SK-N-SH (cell line): ENCODE data around the gene PARD3. TPM values are rescaled to one million over a fixed set of nuclear protein-coding genes. Genes with fewer than 3 reads are reported as not detected.

Experiments used
- CTCF ChIA-PET: fragments of 300-600, 350-600 bp; formaldehyde crosslinking; extraction: SDS; loops from one replicate; lab custom pipeline; 2021; lab: Yijun Ruan, JAX
- POLR2A ChIA-PET: fragments of 350-600 bp; sonication (Branson Sonifier 250); formaldehyde crosslinking; extraction: SDS; loops from one replicate; lab custom pipeline; 2020; ENCODE audit warnings: antibody characterized with exemption, inconsistent platforms; lab: Yijun Ruan, JAX
- DNase-seq: peaks from one replicate; pipeline ENCODE4 v3.0.0; 2012
- H2AFZ ChIP-seq: fragments of 200-600 bp; sonication (generic); 2 replicates; pipeline ENCODE4 v1.8.1; 2016; ENCODE audit warnings: antibody characterized with exemption, mild to moderate bottlenecking, low read depth
- H3F3A ChIP-seq: fragments of 200-600 bp; sonication (generic); replicated peaks from 2 replicates; pipeline ENCODE3; 2016; ENCODE audit warnings: antibody characterized with exemption, mild to moderate bottlenecking; ENCODE audit not compliant: insufficient read depth
- H3K27ac ChIP-seq, 2 experiments: fragments of 200-500 bp in 1 of 2; fragments of 200-600 bp in 1 of 2; sonication (Bioruptor generic) in 1 of 2; sonication (generic), shearing (Covaris generic) in 1 of 2; 2 replicates each; pipeline versions ENCODE4 v1.5.1 to v1.6.1; 2014 to 2016; ENCODE audit warnings: low read depth in 2 of 2, inconsistent platforms in 1 of 2, low read length in 1 of 2, mild to moderate bottlenecking in 1 of 2, mixed read lengths in 1 of 2
- H3K27me3 ChIP-seq: fragments of 200-600 bp; sonication (generic), shearing (Covaris generic); 2 replicates; pipeline ENCODE4 v1.6.1; 2016; ENCODE audit warnings: mixed run types; ENCODE audit not compliant: insufficient read depth
- H3K36me3 ChIP-seq, 2 experiments: fragments of 200-500 bp in 1 of 2; fragments of 200-600 bp in 1 of 2; sonication (Bioruptor generic) in 1 of 2; sonication (generic) in 1 of 2; replicated peaks in 1 of 2; 2 replicates each; pipeline versions ENCODE3 to v1.5.1; 2014 to 2016; ENCODE audit warnings: low read length in 1 of 2, mild to moderate bottlenecking in 1 of 2; ENCODE audit not compliant: insufficient read depth in 2 of 2, control insufficient read depth in 1 of 2
- H3K4me1 ChIP-seq, 2 experiments: fragments of 200-500 bp in 1 of 2; fragments of 200-600 bp in 1 of 2; sonication (Bioruptor generic) in 1 of 2; sonication (generic), shearing (Covaris generic) in 1 of 2; 2 replicates each; pipeline versions ENCODE4 v1.5.1 to v1.6.1; 2014 to 2016; ENCODE audit warnings: low read depth in 1 of 2, low read length in 1 of 2, mixed run types in 1 of 2; ENCODE audit not compliant: insufficient read depth in 2 of 2, control insufficient read depth in 1 of 2
- H3K4me2 ChIP-seq: fragments of 200-600 bp; sonication (generic), shearing (Covaris generic); 2 replicates; pipeline ENCODE4 v1.6.1; 2017; ENCODE audit warnings: mixed run types
- H3K4me3 ChIP-seq, 2 experiments: fragments of 200-500 bp in 1 of 2; fragments of 200-600 bp in 1 of 2; sonication (Bioruptor generic) in 1 of 2; sonication (generic), shearing (Covaris generic) in 1 of 2; 2 replicates each; pipeline versions ENCODE4 v1.5.1 to v1.8.1; 2014 to 2016; ENCODE audit warnings: low read depth in 2 of 2, inconsistent platforms in 1 of 2, low read length in 1 of 2, mild to moderate bottlenecking in 1 of 2, mixed read lengths in 1 of 2, moderate library complexity in 1 of 2
- H3K79me2 ChIP-seq: fragments of 200-600 bp; sonication (generic); 2 replicates; pipeline ENCODE4 v1.8.1; 2017; ENCODE audit warnings: mild to moderate bottlenecking; ENCODE audit not compliant: insufficient read depth
- H3K9ac ChIP-seq: fragments of 200-600 bp; sonication (generic); 2 replicates; pipeline ENCODE4 v1.6.1; 2017; ENCODE audit warnings: mixed run types
- H3K9me2 ChIP-seq: fragments of 200-600 bp; sonication (generic); 2 replicates; pipeline ENCODE4 v1.6.1; 2017; ENCODE audit warnings: mixed run types
- H3K9me3 ChIP-seq: fragments of 200-600 bp; sonication (generic); 2 replicates; pipeline ENCODE4 v1.6.1; 2017; ENCODE audit warnings: mixed run types, mild to moderate bottlenecking, moderate library complexity
- H4K20me1 ChIP-seq: fragments of 200-600 bp; sonication (generic); 2 replicates; pipeline ENCODE4 v1.6.1; 2017; ENCODE audit warnings: mild to moderate bottlenecking, mixed run types; ENCODE audit not compliant: insufficient read depth
- CHD2 ChIP-seq: fragments of 150-350 bp; IDR thresholded peaks from 2 replicates; pipeline ENCODE4 v1.6.1; 2018; ENCODE audit warnings: low read length; ENCODE audit not compliant: partially characterized antibody
- EP300 ChIP-seq, 2 experiments: IDR thresholded peaks; 2 replicates each; pipeline versions ENCODE4 v1.4.0 to v1.6.1; 2012; ENCODE audit warnings: borderline replicate concordance in 1 of 2, low read depth in 1 of 2, low read length in 1 of 2
- FOSL2 ChIP-seq: IDR thresholded peaks from 2 replicates; pipeline ENCODE4 v1.4.0; 2012; ENCODE audit warnings: low read depth, mild to moderate bottlenecking, moderate library complexity, borderline replicate concordance
- FOXJ3 ChIP-seq: sonication (generic); formaldehyde crosslinking; IDR thresholded peaks from 2 replicates; pipeline ENCODE4 v1.5.1; 2020; ENCODE audit warnings: mild to moderate bottlenecking, missing genetic modification reagents
- GABPA ChIP-seq: IDR thresholded peaks from 2 replicates; pipeline ENCODE4 v1.4.0; 2012; ENCODE audit warnings: low read depth, mild to moderate bottlenecking
- GATA2 ChIP-seq: sonication (generic); formaldehyde crosslinking; IDR thresholded peaks from 2 replicates; pipeline ENCODE4 v1.5.0; 2020; ENCODE audit warnings: mild to moderate bottlenecking, missing genetic modification reagents
- JUND ChIP-seq: IDR thresholded peaks from 2 replicates; pipeline ENCODE4 v1.4.0; 2012
- MEF2A ChIP-seq: IDR thresholded peaks from 2 replicates; pipeline ENCODE4 v1.4.0; 2012; ENCODE audit warnings: low read depth, borderline replicate concordance
- TCF12 ChIP-seq: IDR thresholded peaks from 2 replicates; pipeline ENCODE4 v1.4.0; 2012
- TEAD4 ChIP-seq: IDR thresholded peaks from 2 replicates; pipeline ENCODE4 v1.4.0; 2012; ENCODE audit warnings: mild to moderate bottlenecking, borderline replicate concordance; ENCODE audit not compliant: insufficient read depth
- WGBS: methylation state at CpG from one replicate; pipeline ENCODE4 v1.1.6; 2017; ENCODE audit warnings: low lambda C conversion rate; 5-methylcytosine and 5-hydroxymethylcytosine counted together
- polyA plus RNA-seq, 3 experiments: library from polyadenylated mRNA; depleted of rRNA; stranded (reverse); fragments of >200 nt; gene quantifications; 2 replicates each; pipeline ENCODE4 v1.2.3, GENCODE V29; 2012
- TF ChIP-seq, protein P1 (sequence below): IDR thresholded peaks from 2 replicates; pipeline ENCODE4 v1.4.0; 2012; ENCODE audit warnings: low read depth
- TF ChIP-seq, protein P2 (sequence below): IDR thresholded peaks from 2 replicates; pipeline ENCODE4 v1.4.0; 2012; ENCODE audit warnings: low read depth, borderline replicate concordance
- TF ChIP-seq, protein P3 (sequence below): IDR thresholded peaks from 2 replicates; pipeline ENCODE4; 2012
- TF ChIP-seq, protein P4 (sequence below): fragments of 150-350 bp; IDR thresholded peaks from 2 replicates; pipeline ENCODE4 v1.6.1; 2017; ENCODE audit warnings: antibody characterized with exemption, low read length, low read depth, borderline replicate concordance
- TF ChIP-seq, protein P5 (sequence below): IDR thresholded peaks from 2 replicates; pipeline ENCODE4 v1.4.0; 2012; ENCODE audit warnings: low read depth, borderline replicate concordance

Gene PARD3
- polyA plus RNA-seq, 1 of the 3 experiments (the other 2 are of a cell fraction), result 29.4 TPM

DNA sequence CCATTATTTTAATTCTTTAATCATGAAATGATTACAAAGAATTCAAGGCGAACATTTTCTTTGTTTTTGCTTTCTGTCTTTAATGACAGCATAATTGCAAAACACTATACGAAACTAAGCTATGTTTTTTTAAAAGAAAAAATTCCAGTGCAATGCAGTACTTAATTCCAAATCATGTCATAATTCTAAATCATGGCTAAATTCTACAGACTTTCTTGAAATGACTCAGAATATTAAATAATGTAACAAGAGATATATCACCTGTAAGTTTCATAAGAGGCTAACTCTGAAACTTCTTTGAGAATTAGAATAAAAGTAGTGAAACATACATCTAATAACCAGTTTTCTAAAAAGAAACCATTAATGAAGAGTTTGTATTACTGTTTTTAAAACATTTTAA, 671.6 kb downstream of the PARD3 start:
- TF ChIP-seq TCF12 (no peak), MEF2A (no peak), FOXJ3 (CRISPR knock-in tag) (no peak), EP300 (IDR thresholded peaks at IDR 0.05; ENCODE audit: borderline replicate concordance in 1 of 2, low read depth in 1 of 2, low read length in 1 of 2) (no peak), JUND (no peak), CHD2 (no peak), GATA2 (CRISPR knock-in tag) (no peak)
- TF ChIP-seq, protein P1, sequence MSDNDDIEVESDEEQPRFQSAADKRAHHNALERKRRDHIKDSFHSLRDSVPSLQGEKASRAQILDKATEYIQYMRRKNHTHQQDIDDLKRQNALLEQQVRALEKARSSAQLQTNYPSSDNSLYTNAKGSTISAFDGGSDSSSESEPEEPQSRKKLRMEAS, result no peak
- TF ChIP-seq, protein P2, sequence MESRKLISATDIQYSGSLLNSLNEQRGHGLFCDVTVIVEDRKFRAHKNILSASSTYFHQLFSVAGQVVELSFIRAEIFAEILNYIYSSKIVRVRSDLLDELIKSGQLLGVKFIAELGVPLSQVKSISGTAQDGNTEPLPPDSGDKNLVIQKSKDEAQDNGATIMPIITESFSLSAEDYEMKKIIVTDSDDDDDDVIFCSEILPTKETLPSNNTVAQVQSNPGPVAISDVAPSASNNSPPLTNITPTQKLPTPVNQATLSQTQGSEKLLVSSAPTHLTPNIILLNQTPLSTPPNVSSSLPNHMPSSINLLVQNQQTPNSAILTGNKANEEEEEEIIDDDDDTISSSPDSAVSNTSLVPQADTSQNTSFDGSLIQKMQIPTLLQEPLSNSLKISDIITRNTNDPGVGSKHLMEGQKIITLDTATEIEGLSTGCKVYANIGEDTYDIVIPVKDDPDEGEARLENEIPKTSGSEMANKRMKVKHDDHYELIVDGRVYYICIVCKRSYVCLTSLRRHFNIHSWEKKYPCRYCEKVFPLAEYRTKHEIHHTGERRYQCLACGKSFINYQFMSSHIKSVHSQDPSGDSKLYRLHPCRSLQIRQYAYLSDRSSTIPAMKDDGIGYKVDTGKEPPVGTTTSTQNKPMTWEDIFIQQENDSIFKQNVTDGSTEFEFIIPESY, result no peak
- TF ChIP-seq, protein P3, sequence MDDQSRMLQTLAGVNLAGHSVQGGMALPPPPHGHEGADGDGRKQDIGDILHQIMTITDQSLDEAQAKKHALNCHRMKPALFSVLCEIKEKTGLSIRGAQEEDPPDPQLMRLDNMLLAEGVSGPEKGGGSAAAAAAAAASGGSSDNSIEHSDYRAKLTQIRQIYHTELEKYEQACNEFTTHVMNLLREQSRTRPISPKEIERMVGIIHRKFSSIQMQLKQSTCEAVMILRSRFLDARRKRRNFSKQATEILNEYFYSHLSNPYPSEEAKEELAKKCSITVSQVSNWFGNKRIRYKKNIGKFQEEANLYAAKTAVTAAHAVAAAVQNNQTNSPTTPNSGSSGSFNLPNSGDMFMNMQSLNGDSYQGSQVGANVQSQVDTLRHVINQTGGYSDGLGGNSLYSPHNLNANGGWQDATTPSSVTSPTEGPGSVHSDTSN, result no peak
- TF ChIP-seq, all 33 proteins: peak for 0
- Histone ChIP-seq H3K4me1 (peaks cover 0 to 5% of the 10 kb centered on the region in 2 experiments; a peak in 3 of 4 replicates), H3K27me3 (no peaks in the 10 kb centered on the region), H3K9ac (no peak overlapping the region), H3K9me2 (no peaks in the 10 kb centered on the region), H3K4me2 (no peak overlapping the region), H3K27ac (no peak overlapping the region), H2AFZ (no peak overlapping the region), H3F3A (no peaks in the 10 kb centered on the region), H3K4me3 (no peak overlapping the region), H3K36me3 (no peaks in the 10 kb centered on the region), H3K9me3 (no peaks in the 10 kb centered on the region), H4K20me1 (no peaks in the 10 kb centered on the region), H3K79me2 (no peaks in the 10 kb centered on the region)
- ChIA-PET POLR2A (no interaction called here), CTCF (interaction anchor here (1.2 kb wide), 1 partner anchor 495 kb away, joined by 3 read pairs; no protein-coding TSS in a partner anchor)
- 92% methylated on average over 2 of the region's 2 CpGs for WGBS
- no peak for DNase-seq

DNA sequence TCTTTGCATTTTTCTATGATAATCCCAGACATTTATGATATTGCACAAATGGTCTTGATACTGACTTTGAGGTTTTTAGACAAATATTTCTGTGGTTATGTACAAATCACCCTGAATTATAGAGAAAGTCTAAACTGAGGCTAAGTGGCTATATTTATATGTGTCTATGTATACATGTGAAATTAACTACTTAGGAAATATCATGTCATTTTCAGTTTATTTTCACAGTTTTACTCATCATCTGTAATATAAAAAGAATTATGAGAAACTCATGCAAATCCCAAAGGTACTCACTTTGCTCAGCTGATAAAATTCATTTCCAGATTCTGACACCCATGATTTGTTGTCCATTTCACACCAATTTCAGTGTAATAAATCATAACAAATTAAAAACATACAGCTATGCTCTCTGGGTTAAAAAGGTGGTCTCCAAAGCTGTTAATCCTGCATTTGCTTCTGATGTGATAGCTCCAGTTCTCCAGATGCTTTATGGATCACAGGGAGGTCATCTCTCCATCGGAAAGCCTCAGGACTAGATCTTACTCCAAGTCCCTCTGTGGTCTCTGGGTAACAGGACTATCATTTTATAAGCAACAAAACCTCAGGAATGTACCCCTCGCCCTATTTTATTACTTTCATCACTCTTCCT, 673.9 kb downstream of the PARD3 start:
- Histone ChIP-seq H3K27me3 (no peaks in the 10 kb centered on the region), H3K4me3 (no peak overlapping the region), H3K9ac (no peak overlapping the region), H3K9me3 (no peaks in the 10 kb centered on the region), H3K4me1 (peaks cover 0 to 1% of the 10 kb centered on the region in 2 experiments; a peak in 3 of 4 replicates), H3K79me2 (no peaks in the 10 kb centered on the region), H3K9me2 (no peaks in the 10 kb centered on the region), H2AFZ (no peak overlapping the region), H3K4me2 (no peak overlapping the region), H4K20me1 (no peaks in the 10 kb centered on the region), H3F3A (no peaks in the 10 kb centered on the region), H3K36me3 (no peaks in the 10 kb centered on the region), H3K27ac (no peak overlapping the region)
- DNase-seq, result no peak
- CTCF ChIA-PET, result interaction anchor here (1.2 kb wide), 1 partner anchor 9 kb away, joined by 3 read pairs; no protein-coding TSS in a partner anchor
- 97% methylated on average over 2 of the region's 2 CpGs for WGBS
- POLR2A ChIA-PET, result no interaction called here
- no peak for TF ChIP-seq EP300 (IDR thresholded peaks at IDR 0.05; ENCODE audit: borderline replicate concordance in 1 of 2, low read depth in 1 of 2, low read length in 1 of 2)
- TF ChIP-seq GABPA, result no peak
- TF ChIP-seq, protein P2, result no peak
- TF ChIP-seq CHD2, result no peak
- TF ChIP-seq, protein P3, result no peak
- TF ChIP-seq, protein P4, sequence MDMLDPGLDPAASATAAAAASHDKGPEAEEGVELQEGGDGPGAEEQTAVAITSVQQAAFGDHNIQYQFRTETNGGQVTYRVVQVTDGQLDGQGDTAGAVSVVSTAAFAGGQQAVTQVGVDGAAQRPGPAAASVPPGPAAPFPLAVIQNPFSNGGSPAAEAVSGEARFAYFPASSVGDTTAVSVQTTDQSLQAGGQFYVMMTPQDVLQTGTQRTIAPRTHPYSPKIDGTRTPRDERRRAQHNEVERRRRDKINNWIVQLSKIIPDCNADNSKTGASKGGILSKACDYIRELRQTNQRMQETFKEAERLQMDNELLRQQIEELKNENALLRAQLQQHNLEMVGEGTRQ, result no peak
- TF ChIP-seq JUND, result no peak
- TF ChIP-seq MEF2A, result no peak
- TF ChIP-seq GATA2 (CRISPR knock-in tag), result no peak
- TF ChIP-seq, protein P1, result no peak
- TF ChIP-seq FOSL2, result no peak
- TF ChIP-seq TEAD4, result no peak
- TF ChIP-seq, protein P5, sequence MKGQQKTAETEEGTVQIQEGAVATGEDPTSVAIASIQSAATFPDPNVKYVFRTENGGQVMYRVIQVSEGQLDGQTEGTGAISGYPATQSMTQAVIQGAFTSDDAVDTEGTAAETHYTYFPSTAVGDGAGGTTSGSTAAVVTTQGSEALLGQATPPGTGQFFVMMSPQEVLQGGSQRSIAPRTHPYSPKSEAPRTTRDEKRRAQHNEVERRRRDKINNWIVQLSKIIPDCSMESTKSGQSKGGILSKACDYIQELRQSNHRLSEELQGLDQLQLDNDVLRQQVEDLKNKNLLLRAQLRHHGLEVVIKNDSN, result no peak
